Measurements from ENCODE around the gene GRK5.

GRCh38 chr10:119326167-119326566, 118.8 kb downstream of the GRK5 start:
- no peak for TF ChIP-seq GATA3 (IDR thresholded peaks at IDR 0.05; ENCODE audit: low read depth, low read length)
- no peak for TF ChIP-seq GATA2 (IDR thresholded peaks at IDR 0.05; ENCODE audit: low read depth, low read length)

Measured in SH-SY5Y (cell line).